ENCODE results near the gene L1TD1.

GRCh38 chr1:62238507-62238906, 43.9 kb downstream of the L1TD1 start:
- no peak for TF ChIP-seq CTCF (CRISPR knock-in tag; IDR thresholded peaks at IDR 0.05)
- no peak for TF ChIP-seq ZBTB26 (CRISPR knock-in tag; IDR thresholded peaks at IDR 0.05; ENCODE audit: borderline replicate concordance)
- no peak for TF ChIP-seq ZMAT5 (CRISPR knock-in tag; IDR thresholded peaks at IDR 0.05; ENCODE audit: borderline replicate concordance, low read depth)
- no peak for TF ChIP-seq TCF7 (IDR thresholded peaks at IDR 0.05; ENCODE audit: low read depth)
- no peak for TF ChIP-seq ZBTB34 (CRISPR knock-in tag; IDR thresholded peaks at IDR 0.05)
- TF ChIP-seq ZNF326 (CRISPR knock-in tag; IDR thresholded peaks at IDR 0.05; ENCODE audit: borderline replicate concordance): no peak
- TF ChIP-seq CREB1 (IDR thresholded peaks at IDR 0.05): no peak
- no peak for TF ChIP-seq CREB1 (CRISPR knock-in tag; IDR thresholded peaks at IDR 0.05)
- TF ChIP-seq HNF4A (CRISPR knock-in tag; IDR thresholded peaks at IDR 0.05): no peak
- TF ChIP-seq GTF2F1 (IDR thresholded peaks at IDR 0.05; ENCODE audit: low read length): no peak
- TF ChIP-seq MAFF (IDR thresholded peaks at IDR 0.05; ENCODE audit: low read depth, low read length): no peak
- TF ChIP-seq MYC (CRISPR knock-in tag; IDR thresholded peaks at IDR 0.05; ENCODE audit: borderline replicate concordance): no peak
- no peak for TF ChIP-seq EP300 (IDR thresholded peaks at IDR 0.05; ENCODE audit: low read depth in 2 of 2, low read length in 2 of 2)
- TF ChIP-seq EP300 (CRISPR knock-in tag; IDR thresholded peaks at IDR 0.05; ENCODE audit: borderline replicate concordance): no peak
- TF ChIP-seq ZKSCAN8 (CRISPR knock-in tag; IDR thresholded peaks at IDR 0.05; ENCODE audit: borderline replicate concordance): no peak
- no peak for TF ChIP-seq ARNT2 (CRISPR knock-in tag; IDR thresholded peaks at IDR 0.05; ENCODE audit: low read depth)
